ENCODE measurements around the gene DCDC2B. TPM values are rescaled to one million over a fixed set of nuclear protein-coding genes. Genes with fewer than 3 reads are reported as not detected.

Gene DCDC2B
- total and polyA plus RNA-seq, 9 of the 15 experiments (the other 6 are each of a cell fraction or from before 2014, with no cell fraction given) = not detected

DNA sequence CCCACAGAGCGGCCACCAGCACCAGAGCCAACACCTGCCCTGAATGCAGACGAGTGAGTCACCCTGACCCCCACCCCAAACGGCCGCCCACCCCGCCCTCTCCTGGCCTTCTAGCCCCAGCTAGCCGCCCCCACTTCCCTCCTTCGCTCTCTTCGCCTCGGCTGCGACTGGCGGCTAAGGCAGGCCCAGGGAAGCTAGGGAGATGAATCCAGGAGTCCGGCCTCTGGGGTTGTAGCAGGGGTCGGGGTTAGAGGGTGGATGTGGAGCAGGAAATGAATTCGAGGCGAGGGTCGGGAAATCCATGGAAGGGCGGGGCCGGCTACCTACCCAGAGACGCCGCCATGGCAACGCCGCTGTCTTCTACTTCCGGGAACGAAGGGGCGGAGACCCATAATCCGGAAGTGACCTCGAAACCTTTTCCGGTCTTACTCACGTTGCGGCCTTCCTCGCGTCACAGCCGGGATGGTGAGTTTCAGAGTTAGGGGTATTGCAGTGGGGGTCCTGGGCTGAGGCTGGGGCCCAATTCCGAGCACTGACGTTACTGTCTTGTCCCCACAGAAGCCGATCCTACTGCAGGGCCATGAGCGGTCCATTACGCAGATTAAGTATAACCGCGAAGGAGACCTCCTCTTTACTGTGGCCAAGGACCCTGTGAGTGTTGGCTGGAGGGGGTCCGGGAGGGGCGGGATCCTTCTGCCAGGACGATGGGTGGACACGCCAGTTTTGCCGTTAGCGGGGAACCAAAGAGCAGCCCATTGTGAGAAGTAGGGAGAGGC, 13.3 kb downstream of the DCDC2B start, which contains the start of the genes EIF3I and TMEM234 (continued):
- no peak for TF ChIP-seq PURB (CRISPR knock-in tag; IDR thresholded peaks at IDR 0.05; ENCODE audit: low read depth)
- 0 out of 2 replicates have a peak, but pooled peaks have one; percentile 23 for TF ChIP-seq STAG1 (CRISPR knock-in tag; IDR thresholded peaks at IDR 0.05; ENCODE audit: borderline replicate concordance)
- no peak for TF ChIP-seq RCOR1 (IDR thresholded peaks at IDR 0.05; ENCODE audit: borderline replicate concordance in 1 of 2, low read depth in 2 of 2, low read length in 2 of 2)
- no peak for TF ChIP-seq MAFF (IDR thresholded peaks at IDR 0.05; ENCODE audit: low read length)
- no peak for TF ChIP-seq PCBP2 (IDR thresholded peaks at IDR 0.05; ENCODE audit: low read depth, low read length, poor library complexity, severe bottlenecking)
- TF ChIP-seq, protein P1, sequence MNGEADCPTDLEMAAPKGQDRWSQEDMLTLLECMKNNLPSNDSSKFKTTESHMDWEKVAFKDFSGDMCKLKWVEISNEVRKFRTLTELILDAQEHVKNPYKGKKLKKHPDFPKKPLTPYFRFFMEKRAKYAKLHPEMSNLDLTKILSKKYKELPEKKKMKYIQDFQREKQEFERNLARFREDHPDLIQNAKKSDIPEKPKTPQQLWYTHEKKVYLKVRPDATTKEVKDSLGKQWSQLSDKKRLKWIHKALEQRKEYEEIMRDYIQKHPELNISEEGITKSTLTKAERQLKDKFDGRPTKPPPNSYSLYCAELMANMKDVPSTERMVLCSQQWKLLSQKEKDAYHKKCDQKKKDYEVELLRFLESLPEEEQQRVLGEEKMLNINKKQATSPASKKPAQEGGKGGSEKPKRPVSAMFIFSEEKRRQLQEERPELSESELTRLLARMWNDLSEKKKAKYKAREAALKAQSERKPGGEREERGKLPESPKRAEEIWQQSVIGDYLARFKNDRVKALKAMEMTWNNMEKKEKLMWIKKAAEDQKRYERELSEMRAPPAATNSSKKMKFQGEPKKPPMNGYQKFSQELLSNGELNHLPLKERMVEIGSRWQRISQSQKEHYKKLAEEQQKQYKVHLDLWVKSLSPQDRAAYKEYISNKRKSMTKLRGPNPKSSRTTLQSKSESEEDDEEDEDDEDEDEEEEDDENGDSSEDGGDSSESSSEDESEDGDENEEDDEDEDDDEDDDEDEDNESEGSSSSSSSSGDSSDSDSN (IDR thresholded peaks at IDR 0.05; ENCODE audit: borderline replicate concordance in 1 of 2, low read depth in 2 of 2, low read length in 2 of 2) = no peak
- TF ChIP-seq, protein P2, sequence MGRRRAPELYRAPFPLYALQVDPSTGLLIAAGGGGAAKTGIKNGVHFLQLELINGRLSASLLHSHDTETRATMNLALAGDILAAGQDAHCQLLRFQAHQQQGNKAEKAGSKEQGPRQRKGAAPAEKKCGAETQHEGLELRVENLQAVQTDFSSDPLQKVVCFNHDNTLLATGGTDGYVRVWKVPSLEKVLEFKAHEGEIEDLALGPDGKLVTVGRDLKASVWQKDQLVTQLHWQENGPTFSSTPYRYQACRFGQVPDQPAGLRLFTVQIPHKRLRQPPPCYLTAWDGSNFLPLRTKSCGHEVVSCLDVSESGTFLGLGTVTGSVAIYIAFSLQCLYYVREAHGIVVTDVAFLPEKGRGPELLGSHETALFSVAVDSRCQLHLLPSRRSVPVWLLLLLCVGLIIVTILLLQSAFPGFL (CRISPR knock-in tag; IDR thresholded peaks at IDR 0.05) = peak; percentile 50; the same call in 1 of the 2 replicates
- TF ChIP-seq HMG20B (CRISPR knock-in tag; IDR thresholded peaks at IDR 0.05) = no peak
- TF ChIP-seq, protein P3, sequence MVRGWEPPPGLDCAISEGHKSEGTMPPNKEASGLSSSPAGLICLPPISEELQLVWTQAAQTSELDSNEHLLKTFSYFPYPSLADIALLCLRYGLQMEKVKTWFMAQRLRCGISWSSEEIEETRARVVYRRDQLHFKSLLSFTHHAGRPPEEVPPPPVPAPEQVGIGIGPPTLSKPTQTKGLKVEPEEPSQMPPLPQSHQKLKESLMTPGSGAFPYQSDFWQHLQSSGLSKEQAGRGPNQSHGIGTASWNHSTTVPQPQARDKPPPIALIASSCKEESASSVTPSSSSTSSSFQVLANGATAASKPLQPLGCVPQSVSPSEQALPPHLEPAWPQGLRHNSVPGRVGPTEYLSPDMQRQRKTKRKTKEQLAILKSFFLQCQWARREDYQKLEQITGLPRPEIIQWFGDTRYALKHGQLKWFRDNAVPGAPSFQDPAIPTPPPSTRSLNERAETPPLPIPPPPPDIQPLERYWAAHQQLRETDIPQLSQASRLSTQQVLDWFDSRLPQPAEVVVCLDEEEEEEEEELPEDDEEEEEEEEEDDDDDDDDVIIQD (CRISPR knock-in tag; IDR thresholded peaks at IDR 0.05) = 0 out of 2 replicates have a peak, but pooled peaks have one; percentile 9
- TF ChIP-seq ZNF175 (CRISPR knock-in tag; IDR thresholded peaks at IDR 0.05; ENCODE audit: low read depth) = no peak
- TF ChIP-seq RHOXF2B (CRISPR knock-in tag; conservative IDR thresholded peaks at IDR 0.05) = no peak
- TF ChIP-seq, protein P4, sequence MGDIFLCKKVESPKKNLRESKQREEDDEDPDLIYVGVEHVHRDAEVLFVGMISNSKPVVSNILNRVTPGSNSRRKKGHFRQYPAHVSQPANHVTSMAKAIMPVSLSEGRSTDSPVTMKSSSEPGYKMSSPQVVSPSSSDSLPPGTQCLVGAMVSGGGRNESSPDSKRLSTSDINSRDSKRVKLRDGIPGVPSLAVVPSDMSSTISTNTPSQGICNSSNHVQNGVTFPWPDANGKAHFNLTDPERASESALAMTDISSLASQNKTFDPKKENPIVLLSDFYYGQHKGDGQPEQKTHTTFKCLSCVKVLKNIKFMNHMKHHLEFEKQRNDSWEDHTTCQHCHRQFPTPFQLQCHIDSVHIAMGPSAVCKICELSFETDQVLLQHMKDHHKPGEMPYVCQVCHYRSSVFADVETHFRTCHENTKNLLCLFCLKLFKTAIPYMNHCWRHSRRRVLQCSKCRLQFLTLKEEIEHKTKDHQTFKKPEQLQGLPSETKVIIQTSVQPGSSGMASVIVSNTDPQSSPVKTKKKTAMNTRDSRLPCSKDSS (IDR thresholded peaks at IDR 0.05; ENCODE audit: low read depth, partially characterized antibody) = no peak
- TF ChIP-seq, protein P5, sequence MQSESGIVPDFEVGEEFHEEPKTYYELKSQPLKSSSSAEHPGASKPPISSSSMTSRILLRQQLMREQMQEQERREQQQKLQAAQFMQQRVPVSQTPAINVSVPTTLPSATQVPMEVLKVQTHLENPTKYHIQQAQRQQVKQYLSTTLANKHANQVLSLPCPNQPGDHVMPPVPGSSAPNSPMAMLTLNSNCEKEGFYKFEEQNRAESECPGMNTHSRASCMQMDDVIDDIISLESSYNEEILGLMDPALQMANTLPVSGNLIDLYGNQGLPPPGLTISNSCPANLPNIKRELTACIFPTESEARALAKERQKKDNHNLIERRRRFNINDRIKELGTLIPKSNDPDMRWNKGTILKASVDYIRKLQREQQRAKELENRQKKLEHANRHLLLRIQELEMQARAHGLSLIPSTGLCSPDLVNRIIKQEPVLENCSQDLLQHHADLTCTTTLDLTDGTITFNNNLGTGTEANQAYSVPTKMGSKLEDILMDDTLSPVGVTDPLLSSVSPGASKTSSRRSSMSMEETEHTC (IDR thresholded peaks at IDR 0.05) = no peak
- peak; percentile 94 for TF ChIP-seq NR2C2 (CRISPR knock-in tag; IDR thresholded peaks at IDR 0.05)
- TF ChIP-seq NR2C2 (tag; IDR thresholded peaks at IDR 0.05) = peak; percentile 99
- no peak for TF ChIP-seq ARID2 (IDR thresholded peaks at IDR 0.05)
- no peak for TF ChIP-seq NFE2 (IDR thresholded peaks at IDR 0.05; ENCODE audit: low read depth)
- TF ChIP-seq EP300 (IDR thresholded peaks at IDR 0.05; ENCODE audit: low read length) = no peak; the same call in 1 of the 2 replicates
- TF ChIP-seq ZNF431 (CRISPR knock-in tag; IDR thresholded peaks at IDR 0.05) = no peak

Measured in K562 (cell line).